HG03095 (cell line): ENCODE measurements around the gene AVEN.
"Not testable (repeated sequence)": the region's sequence is repeated elsewhere in the genome, so short reads cannot be mapped to it uniquely, and the experiment has no call there.

Experiments
- ATAC-seq: cut with Tn5 transposase; IDR thresholded peaks from one replicate; pipeline ENCODE4 v1.9.1; 2021; ENCODE audit warnings: moderate library complexity; ENCODE audit not compliant: unreplicated experiment

Gene AVEN

GRCh38 chr15:34043391-34043790, 4.4 kb upstream of the AVEN start:
- ATAC-seq = no peak

- peak; percentile 9 for ATAC-seq
These were observed 748 bp upstream of the AVEN start for GRCh38 chr15:34039790-34040113.

GRCh38 chr15:34038023-34038870, 757 bp downstream of the AVEN start:
- peak; percentile 60 for ATAC-seq

GRCh38 chr15:34031987-34032760, 6.8 kb downstream of the AVEN start:
- ATAC-seq = no peak

GRCh38 chr15:34027606-34028005, 11.4 kb downstream of the AVEN start:
- no peak for ATAC-seq

- ATAC-seq = no peak
These were observed 13.8 kb downstream of the AVEN start for GRCh38 chr15:34025252-34025651.

GRCh38 chr15:34023907-34024306, 15.1 kb downstream of the AVEN start:
- ATAC-seq = no peak

GRCh38 chr15:34019369-34019990, 19.5 kb downstream of the AVEN start:
- no peak for ATAC-seq

GRCh38 chr15:34018738-34019137, 20.3 kb downstream of the AVEN start:
- not testable (repeated sequence) for ATAC-seq

GRCh38 chr15:34018021-34018645, 20.9 kb downstream of the AVEN start:
- no peak for ATAC-seq

- no peak for ATAC-seq
These were observed 24.4 kb downstream of the AVEN start for GRCh38 chr15:34014556-34014955.

GRCh38 chr15:34013746-34014145, 25.3 kb downstream of the AVEN start:
- no peak for ATAC-seq

- no peak for ATAC-seq
These were observed 26.5 kb downstream of the AVEN start for GRCh38 chr15:34012461-34013028.

GRCh38 chr15:34011481-34011880, 27.5 kb downstream of the AVEN start:
- ATAC-seq = no peak

GRCh38 chr15:34010921-34011320, 28.1 kb downstream of the AVEN start:
- ATAC-seq = no peak

GRCh38 chr15:34009656-34010055, 29.3 kb downstream of the AVEN start:
- no peak for ATAC-seq

- ATAC-seq = no peak
These were observed 32.6 kb downstream of the AVEN start for GRCh38 chr15:34006381-34006780.

- no peak for ATAC-seq
These were observed 37.5 kb downstream of the AVEN start for GRCh38 chr15:34001536-34001935.

- ATAC-seq = not testable (repeated sequence)
These were observed 43.3 kb downstream of the AVEN start for GRCh38 chr15:33995666-33996065.

GRCh38 chr15:33994005-33994615, 44.9 kb downstream of the AVEN start:
- no peak for ATAC-seq

- ATAC-seq = no peak
These were observed 50.6 kb downstream of the AVEN start for GRCh38 chr15:33988384-33988783.
